ENCODE data around the gene VAV3.

DNA sequence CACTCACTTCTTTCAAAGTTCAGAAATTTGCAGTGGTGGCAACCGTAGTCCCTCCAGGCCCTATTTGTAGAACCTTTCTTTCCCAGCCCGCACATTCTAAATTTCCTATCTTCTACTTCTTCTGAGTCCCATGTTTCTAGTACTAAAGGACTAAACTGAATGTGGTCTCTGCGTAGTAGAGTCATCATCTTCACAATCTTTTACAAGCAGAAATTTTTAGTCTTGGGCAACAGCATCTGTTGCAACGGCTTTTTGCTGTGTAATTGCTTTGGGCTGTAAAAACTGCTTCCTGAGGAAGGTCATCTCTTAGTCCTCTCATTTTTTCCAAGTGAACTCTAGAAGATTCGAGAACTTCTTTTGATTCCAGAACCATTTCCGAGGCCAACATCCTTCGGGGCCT is 23.9 kb downstream of the VAV3 start:
- TF ChIP-seq POLR2A (IDR thresholded peaks at IDR 0.05): no peak
- no peak for TF ChIP-seq CTCF (IDR thresholded peaks at IDR 0.05)
